GM11168 (cell line): ENCODE results near the gene UGT2B15.
"Not testable (repeated sequence)": the region's sequence is repeated elsewhere in the genome, so short reads cannot be mapped to it uniquely, and the experiment has no call there.

Source experiments
- in situ Hi-C: fragments of 300-500 bp; cut with MboI; formaldehyde crosslinking; loops from one replicate; pipeline ENCODE4 v1.12.0; 2022; ENCODE audit warnings: low sequenced_read_pairs; ENCODE audit not compliant: unreplicated experiment

UGT2B15 gene

GRCh38 chr4:68657022-68657594, 13.3 kb downstream of the UGT2B15 start:
- in situ Hi-C loops, result not testable (repeated sequence)

DNA sequence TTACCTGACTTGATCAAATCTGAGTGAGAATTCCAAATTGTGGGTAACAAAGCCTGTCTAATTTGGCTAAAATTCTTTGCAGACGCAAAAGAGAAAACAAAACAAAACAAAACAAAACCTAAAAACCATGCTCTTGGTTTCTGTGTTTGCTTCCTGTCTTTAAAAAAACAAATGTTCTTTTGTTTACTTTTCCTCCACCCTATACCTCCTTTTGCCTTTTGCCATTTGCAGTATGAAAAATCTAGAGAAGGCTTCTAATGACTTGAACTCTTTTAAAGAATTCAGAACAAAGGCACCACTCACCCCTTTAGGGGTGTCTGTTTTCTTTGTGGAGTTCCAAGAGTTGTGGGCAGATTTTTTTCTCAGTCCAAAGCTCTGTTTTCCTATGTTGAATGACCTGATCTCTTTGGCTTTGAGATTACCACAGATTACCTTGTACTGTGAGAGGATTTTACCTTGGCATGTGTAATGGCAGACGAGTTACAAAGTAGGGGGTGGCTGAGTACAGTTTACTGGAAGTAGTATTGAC, 13.9 kb downstream of the UGT2B15 start:
- in situ Hi-C loops, result not testable (repeated sequence)

DNA sequence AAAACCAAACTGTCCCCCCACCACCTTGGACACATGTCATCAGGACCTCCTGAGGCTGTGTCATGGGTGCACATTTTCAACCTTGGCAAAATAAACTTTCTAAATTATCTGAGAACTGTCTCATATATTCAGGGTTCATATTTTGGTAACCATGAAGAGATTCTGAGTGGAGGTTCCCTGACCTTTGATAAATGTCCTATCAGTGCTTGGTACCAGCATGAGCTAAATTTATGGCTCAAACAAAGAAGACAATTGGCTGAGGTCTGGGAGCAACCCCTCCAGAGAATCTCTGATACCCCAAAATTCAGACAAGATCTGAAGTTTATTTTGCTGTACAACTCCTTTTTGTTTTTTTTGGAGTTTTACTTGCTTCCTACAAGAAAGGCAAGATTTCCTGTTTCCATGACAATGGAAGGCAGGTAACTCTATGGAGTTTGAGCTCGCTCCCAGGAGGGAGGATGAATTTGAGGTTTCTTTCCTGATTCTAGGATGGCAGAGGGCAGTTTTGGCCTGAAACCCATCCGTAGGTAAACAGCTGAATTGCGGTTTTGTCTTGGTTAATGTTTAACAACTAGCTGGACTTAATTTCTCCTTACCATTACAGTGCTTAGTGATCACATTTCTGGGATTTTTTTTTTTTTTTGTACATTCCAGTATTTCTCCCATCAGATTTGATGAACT, 14.5 kb downstream of the UGT2B15 start:
- in situ Hi-C loops, result no loop called here

DNA sequence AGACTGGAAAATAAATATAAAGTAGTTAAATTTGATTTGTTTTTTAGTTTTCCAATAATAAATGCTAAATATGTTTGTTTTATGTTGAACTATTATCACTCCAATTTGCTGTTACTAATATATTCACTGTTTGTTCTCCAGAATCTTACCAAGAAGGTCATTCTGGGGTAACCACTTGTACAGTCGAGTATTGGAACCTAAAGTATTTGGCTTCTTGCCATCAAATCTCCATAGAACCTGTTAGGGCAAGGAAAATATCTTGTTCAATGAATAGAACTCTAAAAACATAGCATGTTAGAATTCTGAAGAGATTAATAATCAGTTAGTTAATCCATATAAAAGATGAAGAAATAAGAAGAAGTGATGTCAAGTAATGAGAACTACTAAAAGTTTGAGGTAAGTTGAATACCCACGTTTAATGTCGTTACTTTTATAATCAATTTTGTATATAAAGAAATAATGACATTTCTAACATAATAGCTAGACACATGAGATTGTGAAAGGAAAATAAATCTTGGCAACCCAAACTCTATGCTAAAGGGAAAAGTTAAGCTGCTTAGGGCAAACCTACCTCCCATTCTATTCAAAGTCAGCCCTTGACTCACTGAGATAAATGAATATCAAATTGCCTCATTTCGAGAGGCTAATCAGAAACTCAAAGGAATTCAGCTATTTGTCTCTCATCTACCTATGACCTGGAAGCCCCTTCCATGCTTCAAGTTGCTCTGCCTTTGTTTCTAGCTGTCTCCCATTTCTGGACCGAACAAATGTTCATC, 15.3 kb downstream of the UGT2B15 start:
- in situ Hi-C loops, result no loop called here

DNA sequence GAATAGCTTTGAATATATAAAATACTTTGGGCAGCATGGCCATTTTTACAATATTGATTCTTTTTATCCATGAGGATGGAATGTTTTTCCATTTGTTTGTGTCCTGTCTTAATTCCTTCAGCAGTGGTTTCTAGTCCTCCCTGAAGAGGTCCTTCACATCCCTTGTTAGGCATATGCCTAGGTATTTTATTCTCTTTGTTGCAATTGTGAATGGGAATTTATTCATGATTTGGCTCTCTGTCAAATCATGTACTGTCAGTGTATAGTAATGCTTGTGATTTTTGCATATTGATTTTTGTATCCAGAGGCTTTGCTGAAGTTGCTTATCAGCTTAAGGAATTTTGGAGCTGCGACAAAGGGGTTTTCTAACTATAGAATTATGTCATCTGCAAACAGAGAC, 18.5 kb downstream of the UGT2B15 start:
- in situ Hi-C loops, result no loop called here

- in situ Hi-C loops, result loop anchor here (25.0 kb wide), 2 partner anchors 318 to 532 kb away; no protein-coding TSS in a partner anchor
These were observed 40.1 kb downstream of the UGT2B15 start for GRCh38 chr4:68630371-68630770.

DNA sequence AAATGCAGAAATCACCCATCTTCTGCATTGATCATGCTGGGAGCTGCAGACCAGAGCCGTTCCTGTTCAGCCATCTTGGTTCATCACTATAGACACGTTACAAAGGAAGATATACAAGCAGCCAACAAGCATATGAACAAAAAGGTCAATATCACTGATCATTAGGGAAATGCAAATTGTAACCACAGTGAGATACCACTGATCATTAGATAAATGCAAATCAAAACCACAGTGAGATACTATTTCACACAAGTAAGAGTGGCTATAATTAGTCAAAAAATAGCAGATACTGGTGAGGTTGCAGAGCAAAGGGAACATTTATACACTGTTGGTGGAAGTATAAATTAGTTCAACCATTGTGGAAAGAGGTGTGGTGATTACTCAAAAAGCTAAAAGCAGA, 47.7 kb downstream of the UGT2B15 start:
- in situ Hi-C loops, result not testable (repeated sequence)

- in situ Hi-C loops, result no loop called here
These were observed 53.3 kb downstream of the UGT2B15 start for GRCh38 chr4:68617003-68617698.

DNA sequence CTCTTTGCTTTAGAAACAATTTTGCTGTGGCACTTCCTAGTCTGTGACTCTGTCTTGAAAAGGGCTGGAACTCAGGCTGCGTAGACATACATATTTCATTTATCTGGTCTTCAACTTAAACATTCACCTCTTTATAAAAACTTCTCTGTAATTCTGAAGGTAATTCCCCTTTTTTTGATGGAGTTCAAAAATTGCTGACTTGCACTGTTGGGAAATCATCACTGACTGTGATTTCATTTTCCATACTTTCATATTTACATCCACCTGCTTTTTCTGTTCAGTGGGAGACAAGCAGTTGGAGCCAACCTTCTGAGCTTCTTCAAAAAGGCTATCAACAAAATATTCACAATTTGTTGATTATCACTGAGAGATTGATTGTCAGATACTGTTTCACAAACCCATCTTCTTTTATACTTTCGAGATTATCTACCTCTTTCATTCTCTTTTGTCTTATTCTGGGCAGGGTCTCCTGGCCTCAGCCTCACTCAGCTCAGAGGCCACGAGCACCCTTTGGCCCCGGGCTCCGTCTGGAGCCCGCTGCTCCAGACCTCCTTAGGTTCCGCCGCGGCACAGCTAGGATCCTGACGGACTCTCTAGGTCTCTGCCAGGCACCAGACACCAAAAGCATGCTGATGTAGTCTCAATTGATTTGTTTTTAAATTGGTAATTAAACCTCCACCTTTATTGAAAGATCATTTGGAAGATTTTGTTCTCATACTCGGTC, 54.6 kb downstream of the UGT2B15 start:
- in situ Hi-C loops, result no loop called here

- in situ Hi-C loops, result no loop called here
These were observed 56.7 kb downstream of the UGT2B15 start for GRCh38 chr4:68613752-68614151.

GRCh38 chr4:68606240-68606639, 64.2 kb downstream of the UGT2B15 start:
- in situ Hi-C loops, result no loop called here

GRCh38 chr4:68599150-68599549, 71.3 kb downstream of the UGT2B15 start:
- in situ Hi-C loops, result no loop called here

- in situ Hi-C loops, result no loop called here
These were observed 73.0 kb downstream of the UGT2B15 start for GRCh38 chr4:68597482-68597881.
